Measurements from ENCODE around the gene KNOP1.

- no peak for TF ChIP-seq CTCF (IDR thresholded peaks at IDR 0.05)
- TF ChIP-seq ZFX (IDR thresholded peaks at IDR 0.05; ENCODE audit: borderline replicate concordance) = no peak
Observed at GRCh38 chr16:19699472-19699871, 18.6 kb downstream of the KNOP1 start.

Measured in 22Rv1 (cell line).